ENCODE results near the gene HBA2. TPM values are rescaled to one million over a fixed set of nuclear protein-coding genes. Genes with fewer than 3 reads are reported as not detected.

Gene HBA2
- total RNA-seq, 3 donors from 2014 or later (not counting 1 experiment from before 2014, with no cell fraction given), result 3.2 to 9.9 TPM; not detected in 1

DNA sequence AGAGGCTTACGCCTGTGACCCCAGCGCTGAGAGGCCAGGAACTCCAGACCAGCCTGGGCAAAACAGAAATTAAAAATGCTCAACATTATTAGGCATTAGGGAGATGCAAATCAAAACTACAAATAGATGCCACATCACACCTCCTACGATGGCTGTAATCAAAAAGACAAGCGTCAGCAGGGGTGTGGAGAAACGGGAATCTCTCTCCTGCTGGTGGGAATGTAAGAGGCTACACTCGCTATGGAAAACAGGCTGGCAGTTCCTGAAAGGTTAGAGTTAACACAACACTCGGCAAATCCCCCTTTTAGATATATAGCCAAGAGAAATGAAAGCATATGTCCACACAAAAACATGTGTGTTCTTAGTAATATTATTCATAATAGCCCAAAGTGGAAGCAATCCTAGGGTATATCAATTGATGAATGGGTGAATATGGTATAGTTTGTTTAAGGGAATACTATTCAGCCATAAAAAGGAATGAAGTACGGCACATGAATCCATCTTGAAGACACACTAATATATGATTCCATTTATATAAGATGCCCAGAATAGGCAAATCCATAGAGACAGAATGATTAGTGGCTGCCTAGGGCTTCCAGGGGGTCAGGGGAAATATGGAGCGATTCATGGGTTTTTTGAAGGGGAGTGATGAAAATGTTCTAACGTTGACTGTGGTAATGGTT lies 32.4 kb upstream of the HBA2 start:
- no peaks in the 10 kb centered on the region for H3K36me3 ChIP-seq (ENCODE audit: control insufficient read depth, insufficient read depth, low read length)
- H3K27ac ChIP-seq (ENCODE audit: low read length), result no peak overlapping the region
- DNase-seq, result no peak
- Mint-ChIP-seq H3K27me3 (ENCODE audit: low read depth in 2 of 2) (peaks cover 5 to 6% of the 10 kb centered on the region in 2 donors), H3K36me3 (no peaks in the 10 kb centered on the region), H3K9me3 (no peaks in the 10 kb centered on the region), H3K4me3 (peak overlapping the region; percentile 69), H3K27ac (peak overlapping the region in 1 of 2 donors; percentile 95), H3K4me1 (peaks cover 5 to 11% of the 10 kb centered on the region in 2 donors)
- H3K4me3 ChIP-seq (ENCODE audit: low read length), result no peak overlapping the region
- 83% methylated on average over 8 of the region's 10 CpGs for WGBS (ENCODE audit: insufficient coverage)
- H3K4me1 ChIP-seq (ENCODE audit: control insufficient read depth, insufficient read depth, low read length), result peaks cover 14% of the 10 kb centered on the region
- no peak for ATAC-seq
- H3K9me3 ChIP-seq (ENCODE audit: control insufficient read depth, insufficient read depth, low read length), result no peaks in the 10 kb centered on the region
- intact Hi-C loops (cut with micrococcal nuclease), result no loop called here
- TF ChIP-seq, protein P1, sequence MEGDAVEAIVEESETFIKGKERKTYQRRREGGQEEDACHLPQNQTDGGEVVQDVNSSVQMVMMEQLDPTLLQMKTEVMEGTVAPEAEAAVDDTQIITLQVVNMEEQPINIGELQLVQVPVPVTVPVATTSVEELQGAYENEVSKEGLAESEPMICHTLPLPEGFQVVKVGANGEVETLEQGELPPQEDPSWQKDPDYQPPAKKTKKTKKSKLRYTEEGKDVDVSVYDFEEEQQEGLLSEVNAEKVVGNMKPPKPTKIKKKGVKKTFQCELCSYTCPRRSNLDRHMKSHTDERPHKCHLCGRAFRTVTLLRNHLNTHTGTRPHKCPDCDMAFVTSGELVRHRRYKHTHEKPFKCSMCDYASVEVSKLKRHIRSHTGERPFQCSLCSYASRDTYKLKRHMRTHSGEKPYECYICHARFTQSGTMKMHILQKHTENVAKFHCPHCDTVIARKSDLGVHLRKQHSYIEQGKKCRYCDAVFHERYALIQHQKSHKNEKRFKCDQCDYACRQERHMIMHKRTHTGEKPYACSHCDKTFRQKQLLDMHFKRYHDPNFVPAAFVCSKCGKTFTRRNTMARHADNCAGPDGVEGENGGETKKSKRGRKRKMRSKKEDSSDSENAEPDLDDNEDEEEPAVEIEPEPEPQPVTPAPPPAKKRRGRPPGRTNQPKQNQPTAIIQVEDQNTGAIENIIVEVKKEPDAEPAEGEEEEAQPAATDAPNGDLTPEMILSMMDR (IDR thresholded peaks at IDR 0.05), result no peak
- no peaks in the 10 kb centered on the region for H3K27me3 ChIP-seq (ENCODE audit: control insufficient read depth, insufficient read depth, low read length)

DNA sequence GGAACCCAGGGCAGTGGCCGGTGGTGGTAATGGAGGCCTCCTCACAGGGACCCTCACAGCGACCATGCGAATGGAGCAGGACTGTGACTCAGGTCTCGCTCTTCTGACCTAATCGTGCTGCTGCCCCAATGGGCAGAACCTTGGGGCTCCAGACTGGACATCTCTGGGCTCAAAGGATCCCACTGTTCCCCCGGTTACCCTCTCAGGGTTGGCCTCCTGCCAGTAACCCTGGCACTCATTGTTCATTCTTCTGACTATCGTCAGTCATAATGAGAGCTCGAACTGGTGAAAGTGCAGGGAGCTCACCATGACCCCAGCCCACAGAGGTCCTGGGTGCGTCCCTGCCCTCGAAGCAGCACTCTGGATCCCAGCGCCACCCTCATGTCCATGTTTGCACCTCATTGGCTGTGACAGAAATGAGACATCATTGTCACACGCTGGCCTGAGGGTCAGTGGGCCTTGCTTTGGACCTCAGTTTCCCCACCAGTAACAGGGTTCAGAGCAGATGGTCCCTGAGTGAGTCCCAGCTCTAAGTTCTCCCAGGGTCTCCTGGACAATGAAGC lies 30.2 kb upstream of the HBA2 start:
- TF ChIP-seq, protein P1 (IDR thresholded peaks at IDR 0.05), result no peak
- H3K4me3 Mint-ChIP-seq, result no peak overlapping the region
- no peak overlapping the region for H3K27ac Mint-ChIP-seq
- no peak overlapping the region for H3K4me3 ChIP-seq (ENCODE audit: low read length)
- no peaks in the 10 kb centered on the region for H3K27me3 ChIP-seq (ENCODE audit: control insufficient read depth, insufficient read depth, low read length)
- no peak for ATAC-seq
- H3K27ac ChIP-seq (ENCODE audit: low read length), result no peak overlapping the region
- peaks cover 5 to 6% of the 10 kb centered on the region in 2 donors for H3K27me3 Mint-ChIP-seq (ENCODE audit: low read depth in 2 of 2)
- 90% methylated on average over 12 of the region's 12 CpGs for WGBS (ENCODE audit: insufficient coverage)
- no peak for DNase-seq
- no peaks in the 10 kb centered on the region for H3K36me3 Mint-ChIP-seq
- no peaks in the 10 kb centered on the region for H3K36me3 ChIP-seq (ENCODE audit: control insufficient read depth, insufficient read depth, low read length)
- H3K4me1 Mint-ChIP-seq, result peaks cover 5 to 11% of the 10 kb centered on the region in 2 donors
- no peaks in the 10 kb centered on the region for H3K9me3 Mint-ChIP-seq
- H3K4me1 ChIP-seq (ENCODE audit: control insufficient read depth, insufficient read depth, low read length), result peaks cover 9% of the 10 kb centered on the region
- intact Hi-C loops (cut with micrococcal nuclease), result no loop called here
- no peaks in the 10 kb centered on the region for H3K9me3 ChIP-seq (ENCODE audit: control insufficient read depth, insufficient read depth, low read length)

DNA sequence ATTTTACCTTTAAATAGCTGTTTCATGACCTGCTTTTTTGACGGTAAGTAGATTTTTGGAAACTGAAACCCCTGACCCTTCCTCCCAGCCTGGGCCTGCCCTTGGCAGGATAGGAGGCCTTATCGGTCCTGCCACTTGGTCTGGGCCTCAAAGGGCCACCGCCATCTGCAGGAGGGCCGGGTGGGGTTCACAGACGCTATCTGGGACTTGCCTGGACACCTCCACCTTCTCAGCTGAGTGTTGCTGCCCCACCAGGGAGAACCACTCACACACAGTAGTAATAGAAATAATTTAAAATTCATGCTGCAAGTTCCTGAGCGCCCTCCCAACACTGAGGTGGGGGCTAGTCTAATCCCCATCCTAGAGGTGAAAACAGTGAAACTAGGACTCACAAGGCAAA lies 29.6 kb upstream of the HBA2 start:
- DNase-seq (no peak), ATAC-seq (no peak)
- Mint-ChIP-seq H3K4me3 (no peak overlapping the region), H3K9me3 (no peaks in the 10 kb centered on the region), H3K4me1 (peaks cover 5 to 7% of the 10 kb centered on the region in 2 donors), H3K36me3 (no peaks in the 10 kb centered on the region), H3K27me3 (ENCODE audit: low read depth in 2 of 2) (peaks cover 5 to 6% of the 10 kb centered on the region in 2 donors), H3K27ac (no peak overlapping the region)
- Histone ChIP-seq H3K4me1 (ENCODE audit: control insufficient read depth, insufficient read depth, low read length) (peaks cover 3% of the 10 kb centered on the region), H3K4me3 (ENCODE audit: low read length) (no peak overlapping the region), H3K36me3 (ENCODE audit: control insufficient read depth, insufficient read depth, low read length) (no peaks in the 10 kb centered on the region), H3K27ac (ENCODE audit: low read length) (no peak overlapping the region), H3K9me3 (ENCODE audit: control insufficient read depth, insufficient read depth, low read length) (no peaks in the 10 kb centered on the region), H3K27me3 (ENCODE audit: control insufficient read depth, insufficient read depth, low read length) (no peaks in the 10 kb centered on the region)
- TF ChIP-seq, protein P1 (IDR thresholded peaks at IDR 0.05), result no peak
- intact Hi-C loops (cut with micrococcal nuclease), result no loop called here
- 94% methylated on average over 6 of the region's 6 CpGs for WGBS (ENCODE audit: insufficient coverage)
